Endothelial cell (in vitro differentiated cells): ENCODE results near the gene ZNF148. TPM values are rescaled to one million over a fixed set of nuclear protein-coding genes. Genes with fewer than 3 reads are reported as not detected.

ENCODE experiments used
- DNase-seq: peaks from one replicate; pipeline ENCODE4 v3.0.0; 2021; ENCODE audit warnings: low spot score
- H3K27ac Mint-ChIP-seq: one replicate; pipeline ENCODE4 v1.8.0; 2021; ENCODE audit warnings: mixed read lengths, inconsistent platforms; ENCODE audit not compliant: unreplicated experiment
- H3K27me3 Mint-ChIP-seq: one replicate; pipeline ENCODE4 v1.8.0; 2021; ENCODE audit warnings: mild to moderate bottlenecking, moderate library complexity, mixed read lengths, inconsistent platforms; ENCODE audit not compliant: unreplicated experiment
- H3K36me3 Mint-ChIP-seq: one replicate; pipeline ENCODE4 v1.8.0; 2021; ENCODE audit warnings: mild to moderate bottlenecking, low read depth, mixed read lengths, inconsistent platforms; ENCODE audit not compliant: unreplicated experiment
- H3K4me1 Mint-ChIP-seq: one replicate; pipeline ENCODE4 v1.8.0; 2021; ENCODE audit warnings: mild to moderate bottlenecking, mixed read lengths, inconsistent platforms; ENCODE audit not compliant: unreplicated experiment
- H3K4me3 Mint-ChIP-seq: one replicate; pipeline ENCODE4 v1.8.0; 2021; ENCODE audit warnings: mild to moderate bottlenecking, mixed read lengths, inconsistent platforms; ENCODE audit not compliant: unreplicated experiment
- H3K9me3 Mint-ChIP-seq: one replicate; pipeline ENCODE4 v1.8.0; 2021; ENCODE audit warnings: mixed read lengths, inconsistent platforms; ENCODE audit not compliant: unreplicated experiment
- total RNA-seq: library from RNA; stranded (reverse); fragmentation: NEBNext Ultra II Directional; extraction: Animal tissue kit (Norgen Biotek cat#: 25700); gene quantifications from one replicate; pipeline ENCODE4 v1.2.1, GENCODE V29; 2021; ENCODE audit not compliant: unreplicated experiment
- TF ChIP-seq, protein P1 (sequence below): fragments of 200-600 bp; sonication (generic); IDR thresholded peaks from one replicate; pipeline ENCODE4 v1.5.0; 2021; ENCODE audit warnings: antibody characterized with exemption; ENCODE audit not compliant: unreplicated experiment

Gene ZNF148
- total RNA-seq, 1 donor from 2014 or later, result 34.3 TPM

DNA sequence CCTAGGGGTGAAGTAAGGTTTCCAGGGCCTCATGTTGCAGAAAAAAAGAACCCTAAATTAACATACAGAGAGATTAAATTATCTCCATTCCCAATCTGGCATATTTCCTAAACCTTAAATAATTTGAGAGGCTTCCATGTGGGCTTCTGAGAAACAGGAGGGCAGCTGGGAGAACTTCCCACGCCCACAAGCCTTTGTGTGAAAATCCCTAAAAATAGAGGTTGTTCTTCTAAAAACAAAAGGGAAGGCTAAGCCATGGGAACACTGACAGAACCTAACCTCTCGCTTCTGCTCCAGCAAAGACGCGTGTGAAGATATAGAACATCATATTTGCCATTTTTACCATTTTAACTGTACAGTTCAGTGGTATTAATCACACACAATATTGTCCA, 161.8 kb downstream of the ZNF148 start:
- Mint-ChIP-seq H3K36me3 (peaks cover 3% of the 10 kb centered on the region), H3K4me3 (no peak overlapping the region), H3K27ac (no peak overlapping the region), H3K4me1 (peaks cover 7% of the 10 kb centered on the region), H3K9me3 (no peaks in the 10 kb centered on the region), H3K27me3 (peaks cover 11% of the 10 kb centered on the region)
- no peak for DNase-seq
- TF ChIP-seq, protein P1, sequence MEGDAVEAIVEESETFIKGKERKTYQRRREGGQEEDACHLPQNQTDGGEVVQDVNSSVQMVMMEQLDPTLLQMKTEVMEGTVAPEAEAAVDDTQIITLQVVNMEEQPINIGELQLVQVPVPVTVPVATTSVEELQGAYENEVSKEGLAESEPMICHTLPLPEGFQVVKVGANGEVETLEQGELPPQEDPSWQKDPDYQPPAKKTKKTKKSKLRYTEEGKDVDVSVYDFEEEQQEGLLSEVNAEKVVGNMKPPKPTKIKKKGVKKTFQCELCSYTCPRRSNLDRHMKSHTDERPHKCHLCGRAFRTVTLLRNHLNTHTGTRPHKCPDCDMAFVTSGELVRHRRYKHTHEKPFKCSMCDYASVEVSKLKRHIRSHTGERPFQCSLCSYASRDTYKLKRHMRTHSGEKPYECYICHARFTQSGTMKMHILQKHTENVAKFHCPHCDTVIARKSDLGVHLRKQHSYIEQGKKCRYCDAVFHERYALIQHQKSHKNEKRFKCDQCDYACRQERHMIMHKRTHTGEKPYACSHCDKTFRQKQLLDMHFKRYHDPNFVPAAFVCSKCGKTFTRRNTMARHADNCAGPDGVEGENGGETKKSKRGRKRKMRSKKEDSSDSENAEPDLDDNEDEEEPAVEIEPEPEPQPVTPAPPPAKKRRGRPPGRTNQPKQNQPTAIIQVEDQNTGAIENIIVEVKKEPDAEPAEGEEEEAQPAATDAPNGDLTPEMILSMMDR, result no peak

DNA sequence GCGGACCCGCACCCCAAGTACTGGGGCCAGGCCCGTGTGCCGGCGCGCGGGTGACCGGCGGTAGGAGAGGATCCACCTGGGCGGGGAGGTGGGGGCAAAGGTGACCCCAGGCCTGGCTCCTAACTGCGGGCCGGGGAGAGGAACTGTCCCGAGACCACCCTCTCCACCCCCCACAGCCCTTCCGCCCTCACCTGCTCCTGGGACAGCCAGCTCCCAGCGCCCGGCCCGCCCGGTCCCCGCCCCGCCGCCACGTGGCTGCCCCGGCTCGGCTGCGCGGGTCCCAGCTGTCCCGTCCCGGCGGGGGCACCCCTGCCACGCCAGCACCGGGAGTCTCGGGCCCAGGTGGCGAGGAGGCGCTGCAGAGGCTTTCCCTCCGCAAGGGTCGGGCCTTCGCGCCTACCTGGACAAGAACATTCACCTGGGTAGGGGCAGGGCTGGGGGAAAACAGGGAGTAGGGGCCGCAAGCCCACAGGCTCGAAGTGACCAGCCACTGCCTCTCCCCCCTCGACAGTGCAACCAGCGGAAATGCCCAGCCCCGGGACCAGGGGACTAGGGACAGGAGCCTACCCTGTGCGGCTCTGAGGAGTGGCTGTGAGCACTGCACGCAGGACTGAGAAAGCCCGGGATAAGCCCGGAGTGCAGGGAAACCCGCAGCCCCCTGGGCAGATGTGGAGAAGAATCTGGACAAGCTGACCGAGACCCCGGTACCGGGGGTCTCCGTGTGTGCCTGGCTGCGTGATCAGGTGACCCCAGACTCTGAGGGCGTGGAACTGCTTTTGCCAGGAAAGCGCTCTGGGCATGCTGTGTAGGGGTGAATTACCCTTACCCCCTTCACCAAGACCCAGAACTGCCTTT, 162.4 kb downstream of the ZNF148 start, which contains the start of gene SLC12A8:
TSS of gene SLC12A8 (minus strand) at position 240 of the 855 bp plus-strand sequence. CDS start 1,399 bp downstream, outside the sequence.
- Mint-ChIP-seq H3K9me3 (no peaks in the 10 kb centered on the region), H3K27ac (no peak within 1 kb of the TSS), H3K27me3 (peaks cover 11% of the 10 kb centered on the region), H3K4me1 (peaks cover 7% of the 10 kb centered on the region), H3K36me3 (peaks cover 3% of the 10 kb centered on the region), H3K4me3 (no peak within 1 kb of the TSS)
- TF ChIP-seq, protein P1, result no peak
- DNase-seq, result no peak

DNA sequence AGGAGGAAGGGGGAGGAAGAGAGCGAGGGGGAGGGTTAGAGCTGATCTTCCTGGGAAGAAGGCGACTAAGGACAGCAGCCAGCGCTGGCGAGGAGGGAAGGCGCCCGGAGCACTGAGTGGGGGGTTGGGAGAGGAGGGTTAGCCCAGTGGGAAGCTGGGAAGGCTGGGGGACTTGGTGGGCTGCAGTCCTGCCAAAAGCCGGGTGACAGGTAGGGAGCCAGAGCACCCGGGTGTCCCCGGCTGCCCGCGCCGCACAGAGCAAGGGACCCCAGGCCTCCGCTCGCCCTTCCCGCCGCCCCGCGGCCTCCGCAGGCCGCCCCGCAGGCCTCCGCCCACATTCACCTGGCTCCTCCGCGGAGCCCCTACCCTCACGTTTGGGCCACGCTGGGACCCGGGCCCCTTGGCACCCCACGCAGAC, 163.0 kb downstream of the ZNF148 start:
- DNase-seq, result no peak
- Mint-ChIP-seq H3K27me3 (peaks cover 11% of the 10 kb centered on the region), H3K9me3 (no peaks in the 10 kb centered on the region), H3K36me3 (peaks cover 3% of the 10 kb centered on the region), H3K4me3 (no peak overlapping the region), H3K27ac (no peak overlapping the region), H3K4me1 (peaks cover 7% of the 10 kb centered on the region)
- TF ChIP-seq, protein P1, result no peak

DNA sequence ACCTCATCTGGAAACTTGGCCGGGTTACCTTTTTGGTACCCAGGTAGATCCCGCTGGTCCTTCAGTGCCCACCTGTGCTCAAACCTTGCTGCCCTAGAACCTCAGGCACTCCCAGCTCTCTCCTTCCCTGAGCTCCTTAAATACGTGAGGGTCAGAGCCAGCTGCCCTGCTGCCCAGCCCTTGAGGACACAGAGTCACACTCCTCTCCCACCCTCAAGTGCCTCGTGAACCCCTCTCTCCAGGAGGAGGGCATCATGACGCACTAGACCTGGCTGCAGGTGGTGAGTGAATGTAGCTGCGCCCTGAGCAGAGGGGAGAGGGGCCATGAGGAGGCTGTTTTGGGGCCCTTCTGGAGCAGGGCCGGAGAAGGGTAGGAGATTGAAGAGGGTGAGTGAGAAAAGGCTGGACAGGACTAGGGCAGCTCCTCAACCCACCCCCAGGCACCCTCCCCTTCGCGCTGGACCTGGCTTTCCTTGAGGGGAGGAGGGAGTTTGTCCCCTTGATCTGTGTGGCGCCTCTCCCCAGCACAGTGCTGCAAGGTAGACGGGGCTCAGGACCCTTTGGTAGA, 163.5 kb downstream of the ZNF148 start:
- Mint-ChIP-seq H3K4me1 (peaks cover 7% of the 10 kb centered on the region), H3K27ac (no peak overlapping the region), H3K27me3 (peaks cover 11% of the 10 kb centered on the region), H3K36me3 (peaks cover 3% of the 10 kb centered on the region), H3K9me3 (no peaks in the 10 kb centered on the region), H3K4me3 (no peak overlapping the region)
- DNase-seq, result no peak
- TF ChIP-seq, protein P1, result no peak

DNA sequence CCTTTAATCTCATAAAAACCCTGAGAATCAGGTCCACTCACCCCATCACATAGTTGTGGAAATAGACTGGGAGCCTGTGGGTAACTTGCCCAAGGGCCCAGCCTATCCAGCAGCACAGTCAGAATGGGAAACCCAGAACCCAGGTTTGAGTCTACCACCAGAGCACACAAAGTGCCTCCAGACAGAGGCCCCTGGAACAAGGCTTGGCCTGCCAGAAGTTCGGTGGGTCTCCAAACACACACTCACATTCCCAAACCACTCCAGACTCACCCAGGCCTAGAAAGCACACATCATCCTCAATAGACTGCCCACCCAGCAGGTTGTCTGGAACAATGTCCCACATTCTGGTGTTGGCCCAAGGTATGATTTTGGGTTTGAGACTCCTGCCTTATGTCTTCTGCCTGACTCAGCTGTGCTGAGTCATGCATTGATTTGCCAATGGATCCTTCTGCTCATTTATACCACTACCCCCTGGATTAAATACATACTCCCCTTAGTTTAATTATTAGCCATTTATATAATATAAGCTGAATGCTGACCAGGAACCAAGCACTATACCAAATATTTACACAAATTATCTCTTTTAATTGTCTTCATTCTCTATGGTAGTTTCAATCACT, 167.1 kb downstream of the ZNF148 start:
- peaks cover 4% of the 10 kb centered on the region for H3K27me3 Mint-ChIP-seq
- peaks cover 3% of the 10 kb centered on the region for H3K36me3 Mint-ChIP-seq
- H3K9me3 Mint-ChIP-seq, result no peaks in the 10 kb centered on the region
- H3K4me1 Mint-ChIP-seq, result no peaks in the 10 kb centered on the region
- no peak overlapping the region for H3K27ac Mint-ChIP-seq
- no peak overlapping the region for H3K4me3 Mint-ChIP-seq
- DNase-seq, result no peak
- TF ChIP-seq, protein P1, result no peak
